ENCODE measurements around the gene RELL2. TPM values are rescaled to one million over a fixed set of nuclear protein-coding genes. Genes with fewer than 3 reads are reported as not detected.

RELL2 gene
- total RNA-seq, 4 donors from 2014 or later, result 2.3 to 5.4 (median 2.8) TPM

DNA sequence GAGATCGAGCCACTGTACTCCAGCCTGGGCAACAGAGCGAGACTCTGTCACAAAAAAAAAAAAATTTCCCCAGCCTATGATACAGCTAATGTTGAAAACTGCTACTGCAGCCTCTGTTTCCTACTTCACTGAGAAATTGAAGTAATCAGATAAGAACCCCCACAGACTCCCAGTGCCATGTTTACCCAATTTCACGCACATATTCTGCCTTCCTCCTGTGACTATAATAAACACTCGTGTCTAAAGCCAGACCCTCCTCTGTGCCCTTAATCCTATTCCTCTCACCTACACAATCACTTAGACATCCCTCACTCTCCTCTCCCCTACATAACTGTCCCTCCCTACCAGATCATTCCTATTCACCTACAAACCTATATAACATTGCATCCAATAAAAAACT, 38.9 kb downstream of the RELL2 start:
- no peaks in the 10 kb centered on the region for H3K27me3 ChIP-seq
- H3K4me1 ChIP-seq, result peaks cover 0 to 7% (median 0%) of the 10 kb centered on the region in 3 donors
- WGBS, 2 donors (ENCODE audit: low coverage in 1 of 2), result 50 to 90% methylated on average over 1 to 4 of the region's 4 CpGs
- TF ChIP-seq EP300 (IDR thresholded peaks at IDR 0.05) (no peak), POLR2AphosphoS5 (IDR thresholded peaks at IDR 0.05) (no peak), CTCF (IDR thresholded peaks at IDR 0.05) (no peak), POLR2A (IDR thresholded peaks at IDR 0.05) (no peak)
- H3K4me3 ChIP-seq, result no peak overlapping the region
- no peak overlapping the region for H3K27ac ChIP-seq
- peaks cover 0 to 20% of the 10 kb centered on the region in 2 donors for H3K36me3 ChIP-seq
- no peak for ATAC-seq
- H3K9me3 ChIP-seq, result no peaks in the 10 kb centered on the region

- no peak for TF ChIP-seq CTCF (IDR thresholded peaks at IDR 0.05)
- no peak for TF ChIP-seq POLR2AphosphoS5 (IDR thresholded peaks at IDR 0.05)
- no peak for TF ChIP-seq POLR2A (IDR thresholded peaks at IDR 0.05)
- TF ChIP-seq EP300 (IDR thresholded peaks at IDR 0.05), result no peak
- H3K27me3 ChIP-seq, result no peaks in the 10 kb centered on the region
- H3K36me3 ChIP-seq, result peaks cover 0 to 3% of the 10 kb centered on the region in 2 donors
- H3K4me1 ChIP-seq, result peaks cover 0 to 24% (median 6%) of the 10 kb centered on the region in 3 donors
- H3K27ac ChIP-seq, result no peak overlapping the region
- ATAC-seq, result no peak
- H3K4me3 ChIP-seq, result no peak overlapping the region
- no peaks in the 10 kb centered on the region for H3K9me3 ChIP-seq
Measured at GRCh38 chr5:141677415-141677814, 40.6 kb downstream of the RELL2 start.

DNA sequence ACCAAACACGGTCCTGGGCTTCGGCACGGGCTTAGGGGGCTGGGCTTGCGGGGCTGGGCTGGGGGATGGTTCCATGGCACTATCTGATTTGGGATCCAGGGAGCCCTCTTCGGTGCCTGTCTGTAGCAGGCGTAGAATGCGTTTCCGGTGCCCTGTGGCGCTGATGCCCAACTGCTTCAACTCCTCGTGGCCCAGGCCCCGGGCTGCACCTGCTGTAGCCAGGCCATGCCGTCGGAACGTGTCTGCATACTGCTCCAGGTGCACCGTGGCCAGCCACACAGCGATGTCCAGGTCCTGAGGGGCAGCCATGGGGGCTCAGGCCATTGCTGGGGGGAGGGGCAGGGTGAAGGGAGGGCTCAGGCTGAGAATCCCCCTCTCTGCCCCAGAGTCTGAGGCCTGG, 43.4 kb downstream of the RELL2 start:
- peak overlapping the region in 2 of 4 donors; percentile 47 to 77 for H3K27ac ChIP-seq
- H3K27me3 ChIP-seq, result no peaks in the 10 kb centered on the region
- ATAC-seq, result no peak
- H3K4me1 ChIP-seq, result peaks cover 0 to 28% (median 6%) of the 10 kb centered on the region in 3 donors
- H3K36me3 ChIP-seq, result no peaks in the 10 kb centered on the region
- H3K4me3 ChIP-seq, result peak overlapping the region in 1 of 2 donors; percentile 22
- H3K9me3 ChIP-seq, result no peaks in the 10 kb centered on the region
- TF ChIP-seq POLR2AphosphoS5 (IDR thresholded peaks at IDR 0.05) (no peak), POLR2A (IDR thresholded peaks at IDR 0.05) (no peak), CTCF (IDR thresholded peaks at IDR 0.05) (no peak), EP300 (IDR thresholded peaks at IDR 0.05) (no peak)
- WGBS, 2 donors (ENCODE audit: low coverage in 1 of 2), result no CpG with 5 or more reads among the region's 16 CpGs

DNA sequence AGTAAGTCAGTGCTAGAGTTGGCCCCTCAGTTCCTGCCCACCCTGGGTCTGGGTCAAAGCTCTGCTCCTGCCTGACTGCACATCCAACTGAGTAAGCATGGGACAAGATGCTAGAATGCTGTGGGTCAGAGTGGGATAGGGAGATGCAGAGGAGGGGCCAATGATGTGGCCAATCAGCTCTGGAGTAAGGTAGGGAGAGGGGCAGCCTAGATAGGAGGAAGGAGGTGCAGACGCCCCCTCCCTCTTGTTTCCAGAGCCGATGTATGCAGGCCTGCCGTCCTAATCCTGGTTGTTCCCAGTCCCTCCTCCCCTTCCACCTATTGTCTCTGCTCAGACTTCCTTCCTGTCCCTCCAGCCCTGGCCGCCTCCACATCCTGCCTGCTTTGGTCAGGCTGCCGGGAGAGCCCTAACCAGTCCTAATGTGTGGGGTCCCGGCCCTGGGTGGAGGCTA, 44.0 kb downstream of the RELL2 start:
- Histone ChIP-seq H3K9me3 (no peaks in the 10 kb centered on the region), H3K4me1 (peaks cover 0 to 28% (median 6%) of the 10 kb centered on the region in 3 donors), H3K4me3 (peak overlapping the region in 1 of 2 donors; percentile 64), H3K27ac (peak overlapping the region in 3 of 4 donors; percentile 76 to 80 (median 77)), H3K36me3 (no peaks in the 10 kb centered on the region), H3K27me3 (no peaks in the 10 kb centered on the region)
- TF ChIP-seq POLR2AphosphoS5 (IDR thresholded peaks at IDR 0.05), result peak; percentile 16
- no peak for TF ChIP-seq EP300 (IDR thresholded peaks at IDR 0.05)
- peak; percentile 23 for ATAC-seq
- 50 to 56% methylated on average over 2 to 3 of the region's 6 CpGs for WGBS, 2 donors (ENCODE audit: low coverage in 1 of 2)

GRCh38 chr5:141681295-141681694, 44.5 kb downstream of the RELL2 start:
- 69 to 86% methylated on average over 1 of the region's 2 CpGs for WGBS, 2 donors (ENCODE audit: low coverage in 1 of 2)
- Histone ChIP-seq H3K36me3 (no peaks in the 10 kb centered on the region), H3K4me3 (peak overlapping the region; percentile 37 to 64), H3K4me1 (peaks cover 0 to 28% (median 6%) of the 10 kb centered on the region in 3 donors), H3K27ac (peak overlapping the region in 3 of 4 donors; percentile 76 to 80 (median 77)), H3K9me3 (no peaks in the 10 kb centered on the region), H3K27me3 (no peaks in the 10 kb centered on the region)
- TF ChIP-seq EP300 (IDR thresholded peaks at IDR 0.05), result no peak
- TF ChIP-seq POLR2A (IDR thresholded peaks at IDR 0.05), result no peak
- no peak for TF ChIP-seq POLR2AphosphoS5 (IDR thresholded peaks at IDR 0.05)
- TF ChIP-seq CTCF (IDR thresholded peaks at IDR 0.05), result no peak
- ATAC-seq, result no peak
